ENCODE data around the gene DIAPH3.

The DIAPH3 gene

GRCh38 chr13:59665732-59666131, 498.0 kb downstream of the DIAPH3 start:
- no peak overlapping the region for H3K18ac ChIP-seq (ENCODE audit: low read depth in 1 of 2, low read length in 2 of 2)
- H3K4me2 ChIP-seq (ENCODE audit: low read length, poor library complexity, severe bottlenecking) = no peak overlapping the region
- no peaks in the 10 kb centered on the region for H3K27me3 ChIP-seq (ENCODE audit: control insufficient read depth in 1 of 2, insufficient read depth in 1 of 2, low read length in 2 of 2)
- H3K9me3 ChIP-seq (ENCODE audit: control insufficient read depth, low read length) = no peaks in the 10 kb centered on the region
- H3K36me3 ChIP-seq (ENCODE audit: control insufficient read depth in 1 of 2, insufficient read depth in 2 of 2, low read depth in 1 of 2, low read length in 2 of 2) = peaks cover 0 to 9% of the 10 kb centered on the region in 2 experiments
- H3K79me1 ChIP-seq (replicated peaks; ENCODE audit: low read length, poor library complexity, severe bottlenecking) = peaks cover 4% of the 10 kb centered on the region
- H3K9ac ChIP-seq (ENCODE audit: low read length) = peak overlapping the region; percentile 51
- H2AK5ac ChIP-seq (ENCODE audit: low read length, severe bottlenecking) = no peak overlapping the region
- H2BK15ac ChIP-seq (ENCODE audit: low read depth, poor library complexity, severe bottlenecking) = no peak overlapping the region
- no peak overlapping the region for H3K4ac ChIP-seq (ENCODE audit: low read depth in 1 of 2, low read length in 2 of 2)
- no peak overlapping the region for H2BK5ac ChIP-seq (ENCODE audit: low read depth, low read length, poor library complexity, severe bottlenecking)
- no peak overlapping the region for H4K8ac ChIP-seq (ENCODE audit: low read length)
- no peak overlapping the region for H3K23ac ChIP-seq (ENCODE audit: low read length in 2 of 2)
- no peak overlapping the region for H2AFZ ChIP-seq (ENCODE audit: low read depth, low read length)
- H3K4me1 ChIP-seq (ENCODE audit: control insufficient read depth, insufficient read depth, low read depth, low read length) = no peaks in the 10 kb centered on the region
- H4K91ac ChIP-seq (ENCODE audit: low read length) = no peak overlapping the region
- 100% methylated on average over 2 of the region's 3 CpGs for WGBS
- DNase-seq = no peak
- H3K27ac ChIP-seq (ENCODE audit: low read length, poor library complexity, severe bottlenecking) = no peak overlapping the region
- H2BK12ac ChIP-seq (ENCODE audit: low read length in 2 of 2) = no peak overlapping the region
- H2BK120ac ChIP-seq (ENCODE audit: low read depth, low read length) = no peak overlapping the region
- no peak overlapping the region for H3K4me3 ChIP-seq (ENCODE audit: insufficient read depth in 1 of 2, low read depth in 1 of 2, low read length in 2 of 2)
- no peak overlapping the region for H3K14ac ChIP-seq (ENCODE audit: low read length in 2 of 2)

- Histone ChIP-seq H3K18ac (ENCODE audit: low read depth in 1 of 2, low read length in 2 of 2) (no peak overlapping the region), H3K27me3 (ENCODE audit: control insufficient read depth in 1 of 2, insufficient read depth in 1 of 2, low read length in 2 of 2) (no peaks in the 10 kb centered on the region), H3K79me1 (replicated peaks; ENCODE audit: low read length, poor library complexity, severe bottlenecking) (peaks cover 2% of the 10 kb centered on the region), H3K27ac (ENCODE audit: low read length, poor library complexity, severe bottlenecking) (no peak overlapping the region), H3K4me1 (ENCODE audit: control insufficient read depth, insufficient read depth, low read depth, low read length) (no peaks in the 10 kb centered on the region), H2BK12ac (ENCODE audit: low read length in 2 of 2) (no peak overlapping the region), H2AFZ (ENCODE audit: low read depth, low read length) (no peak overlapping the region), H3K4me3 (ENCODE audit: insufficient read depth in 1 of 2, low read depth in 1 of 2, low read length in 2 of 2) (no peak overlapping the region), H3K4ac (ENCODE audit: low read depth in 1 of 2, low read length in 2 of 2) (no peak overlapping the region), H2BK15ac (ENCODE audit: low read depth, poor library complexity, severe bottlenecking) (no peak overlapping the region), H3K4me2 (ENCODE audit: low read length, poor library complexity, severe bottlenecking) (no peak overlapping the region), H3K36me3 (ENCODE audit: control insufficient read depth in 1 of 2, insufficient read depth in 2 of 2, low read depth in 1 of 2, low read length in 2 of 2) (peaks cover 0 to 9% of the 10 kb centered on the region in 2 experiments), H3K9me3 (ENCODE audit: control insufficient read depth, low read length) (no peaks in the 10 kb centered on the region), H3K14ac (ENCODE audit: low read length in 2 of 2) (no peak overlapping the region), H4K91ac (ENCODE audit: low read length) (no peak overlapping the region), H2AK5ac (ENCODE audit: low read length, severe bottlenecking) (no peak overlapping the region), H3K23ac (ENCODE audit: low read length in 2 of 2) (no peak overlapping the region), H2BK5ac (ENCODE audit: low read depth, low read length, poor library complexity, severe bottlenecking) (no peak overlapping the region), H3K9ac (ENCODE audit: low read length) (no peak overlapping the region), H4K8ac (ENCODE audit: low read length) (no peak overlapping the region), H2BK120ac (ENCODE audit: low read depth, low read length) (no peak overlapping the region)
- no CpG with 5 or more reads among the region's 1 CpG for WGBS
- no peak for DNase-seq
These were observed 498.5 kb downstream of the DIAPH3 start for GRCh38 chr13:59665184-59665583.

- WGBS = 53% methylated on average over 5 of the region's 8 CpGs
- H3K9me3 ChIP-seq (ENCODE audit: control insufficient read depth, low read length) = no peaks in the 10 kb centered on the region
- H2AK5ac ChIP-seq (ENCODE audit: low read length, severe bottlenecking) = no peak overlapping the region
- no peaks in the 10 kb centered on the region for H3K27me3 ChIP-seq (ENCODE audit: control insufficient read depth in 1 of 2, insufficient read depth in 1 of 2, low read length in 2 of 2)
- peaks cover 2% of the 10 kb centered on the region for H3K79me1 ChIP-seq (replicated peaks; ENCODE audit: low read length, poor library complexity, severe bottlenecking)
- H3K4ac ChIP-seq (ENCODE audit: low read depth in 1 of 2, low read length in 2 of 2) = no peak overlapping the region
- H3K14ac ChIP-seq (ENCODE audit: low read length in 2 of 2) = no peak overlapping the region
- H3K18ac ChIP-seq (ENCODE audit: low read depth in 1 of 2, low read length in 2 of 2) = no peak overlapping the region
- H3K27ac ChIP-seq (ENCODE audit: low read length, poor library complexity, severe bottlenecking) = no peak overlapping the region
- H3K4me3 ChIP-seq (ENCODE audit: insufficient read depth in 1 of 2, low read depth in 1 of 2, low read length in 2 of 2) = peak overlapping the region in 1 of 2 experiments; percentile 26
- DNase-seq = no peak
- no peak overlapping the region for H2BK15ac ChIP-seq (ENCODE audit: low read depth, poor library complexity, severe bottlenecking)
- no peak overlapping the region for H2BK12ac ChIP-seq (ENCODE audit: low read length in 2 of 2)
- peaks cover 0 to 9% of the 10 kb centered on the region in 2 experiments for H3K36me3 ChIP-seq (ENCODE audit: control insufficient read depth in 1 of 2, insufficient read depth in 2 of 2, low read depth in 1 of 2, low read length in 2 of 2)
- no peak overlapping the region for H3K23ac ChIP-seq (ENCODE audit: low read length in 2 of 2)
- H2AFZ ChIP-seq (ENCODE audit: low read depth, low read length) = no peak overlapping the region
- H3K4me1 ChIP-seq (ENCODE audit: control insufficient read depth, insufficient read depth, low read depth, low read length) = no peaks in the 10 kb centered on the region
- H3K4me2 ChIP-seq (ENCODE audit: low read length, poor library complexity, severe bottlenecking) = no peak overlapping the region
- H2BK120ac ChIP-seq (ENCODE audit: low read depth, low read length) = no peak overlapping the region
- H2BK5ac ChIP-seq (ENCODE audit: low read depth, low read length, poor library complexity, severe bottlenecking) = no peak overlapping the region
- H4K8ac ChIP-seq (ENCODE audit: low read length) = no peak overlapping the region
- no peak overlapping the region for H4K91ac ChIP-seq (ENCODE audit: low read length)
- no peak overlapping the region for H3K9ac ChIP-seq (ENCODE audit: low read length)
These were observed 499.1 kb downstream of the DIAPH3 start for GRCh38 chr13:59664586-59664985.

- Histone ChIP-seq H3K79me1 (replicated peaks; ENCODE audit: low read length, poor library complexity, severe bottlenecking) (no peaks in the 10 kb centered on the region), H3K4me3 (ENCODE audit: insufficient read depth in 1 of 2, low read depth in 1 of 2, low read length in 2 of 2) (no peak overlapping the region), H3K9ac (ENCODE audit: low read length) (no peak overlapping the region), H2BK5ac (ENCODE audit: low read depth, low read length, poor library complexity, severe bottlenecking) (no peak overlapping the region), H3K4me2 (ENCODE audit: low read length, poor library complexity, severe bottlenecking) (no peak overlapping the region), H3K27me3 (ENCODE audit: control insufficient read depth in 1 of 2, insufficient read depth in 1 of 2, low read length in 2 of 2) (no peaks in the 10 kb centered on the region), H3K27ac (ENCODE audit: low read length, poor library complexity, severe bottlenecking) (no peak overlapping the region), H3K23ac (ENCODE audit: low read length in 2 of 2) (no peak overlapping the region), H2BK12ac (ENCODE audit: low read length in 2 of 2) (no peak overlapping the region), H3K18ac (ENCODE audit: low read depth in 1 of 2, low read length in 2 of 2) (no peak overlapping the region), H2BK120ac (ENCODE audit: low read depth, low read length) (no peak overlapping the region), H2AK5ac (ENCODE audit: low read length, severe bottlenecking) (no peak overlapping the region), H3K9me3 (ENCODE audit: control insufficient read depth, low read length) (no peaks in the 10 kb centered on the region), H3K36me3 (ENCODE audit: control insufficient read depth in 1 of 2, insufficient read depth in 2 of 2, low read depth in 1 of 2, low read length in 2 of 2) (peaks cover 0 to 9% of the 10 kb centered on the region in 2 experiments), H3K14ac (ENCODE audit: low read length in 2 of 2) (no peak overlapping the region), H2BK15ac (ENCODE audit: low read depth, poor library complexity, severe bottlenecking) (no peak overlapping the region), H2AFZ (ENCODE audit: low read depth, low read length) (no peak overlapping the region), H4K8ac (ENCODE audit: low read length) (no peak overlapping the region), H4K91ac (ENCODE audit: low read length) (no peak overlapping the region), H3K4me1 (ENCODE audit: control insufficient read depth, insufficient read depth, low read depth, low read length) (no peaks in the 10 kb centered on the region), H3K4ac (ENCODE audit: low read depth in 1 of 2, low read length in 2 of 2) (no peak overlapping the region)
- DNase-seq = no peak
- WGBS = 99% methylated on average over 7 of the region's 7 CpGs
These were observed 500.0 kb downstream of the DIAPH3 start for GRCh38 chr13:59663707-59664106.

Data from mesenchymal stem cell (in vitro differentiated cells and primary cell).